GM18526 (cell line): ENCODE results near the gene MRPL57.

Experiments used
- POLR2A ChIP-seq: IDR thresholded peaks from 3 replicates; pipeline ENCODE4 v1.6.1; 2011; ENCODE audit not compliant: insufficient read length; ENCODE audit errors: extremely low read depth

The MRPL57 gene

DNA sequence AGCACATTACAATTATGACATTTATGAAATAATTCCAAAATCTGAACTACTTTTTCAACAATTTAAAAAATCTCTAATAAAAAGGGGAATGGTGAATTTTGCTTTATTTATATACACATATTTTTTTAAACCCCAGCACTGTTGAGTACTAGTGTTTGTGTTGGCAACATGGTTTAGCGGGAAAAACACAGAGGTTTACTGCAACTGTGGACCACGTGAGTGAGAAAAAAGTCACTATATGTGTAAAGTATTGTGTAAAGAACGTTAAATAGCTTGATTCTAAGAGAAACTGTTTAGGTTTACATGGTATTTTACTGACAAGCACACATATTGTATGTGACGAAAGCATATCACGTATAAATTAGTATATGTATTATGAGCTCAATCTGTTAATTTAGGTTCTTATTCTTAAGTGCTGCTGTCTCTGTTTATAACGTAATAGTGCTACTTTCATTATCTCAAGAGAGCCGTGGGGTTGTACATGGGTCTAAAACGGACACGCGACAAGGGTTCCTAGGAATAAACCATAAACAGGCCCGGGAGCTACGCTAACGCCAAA, 723 bp upstream of the MRPL57 start:
- TF ChIP-seq POLR2A: no peak

DNA sequence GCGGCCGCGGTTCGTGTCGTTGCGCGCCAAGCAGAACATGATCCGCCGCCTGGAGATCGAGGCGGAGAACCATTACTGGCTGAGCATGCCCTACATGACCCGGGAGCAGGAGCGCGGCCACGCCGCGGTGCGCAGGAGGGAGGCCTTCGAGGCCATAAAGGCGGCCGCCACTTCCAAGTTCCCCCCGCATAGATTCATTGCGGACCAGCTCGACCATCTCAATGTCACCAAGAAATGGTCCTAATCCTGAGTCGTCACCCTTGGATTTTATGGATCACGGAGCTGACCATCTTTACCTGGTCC, 475 bp downstream of the MRPL57 start:
- TF ChIP-seq POLR2A: no peak

DNA sequence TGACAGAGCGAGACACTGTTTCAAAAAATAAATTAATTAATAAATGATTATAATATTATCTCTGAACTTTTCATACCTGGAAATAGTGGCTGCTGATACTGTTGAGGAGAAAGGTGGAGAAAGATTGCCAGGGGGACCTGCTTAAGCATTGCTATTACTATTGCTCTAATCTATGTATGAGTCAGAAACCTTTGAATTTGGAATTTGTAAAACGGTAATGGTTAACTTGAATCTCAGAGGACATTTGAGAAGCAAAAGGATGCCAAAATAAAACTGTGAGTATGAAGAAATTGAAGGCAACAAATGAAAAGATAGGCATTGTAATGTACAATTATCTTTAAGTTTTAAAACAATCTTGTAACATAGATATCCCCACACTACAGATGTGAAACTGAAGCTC, 5.2 kb downstream of the MRPL57 start:
- TF ChIP-seq POLR2A: no peak

DNA sequence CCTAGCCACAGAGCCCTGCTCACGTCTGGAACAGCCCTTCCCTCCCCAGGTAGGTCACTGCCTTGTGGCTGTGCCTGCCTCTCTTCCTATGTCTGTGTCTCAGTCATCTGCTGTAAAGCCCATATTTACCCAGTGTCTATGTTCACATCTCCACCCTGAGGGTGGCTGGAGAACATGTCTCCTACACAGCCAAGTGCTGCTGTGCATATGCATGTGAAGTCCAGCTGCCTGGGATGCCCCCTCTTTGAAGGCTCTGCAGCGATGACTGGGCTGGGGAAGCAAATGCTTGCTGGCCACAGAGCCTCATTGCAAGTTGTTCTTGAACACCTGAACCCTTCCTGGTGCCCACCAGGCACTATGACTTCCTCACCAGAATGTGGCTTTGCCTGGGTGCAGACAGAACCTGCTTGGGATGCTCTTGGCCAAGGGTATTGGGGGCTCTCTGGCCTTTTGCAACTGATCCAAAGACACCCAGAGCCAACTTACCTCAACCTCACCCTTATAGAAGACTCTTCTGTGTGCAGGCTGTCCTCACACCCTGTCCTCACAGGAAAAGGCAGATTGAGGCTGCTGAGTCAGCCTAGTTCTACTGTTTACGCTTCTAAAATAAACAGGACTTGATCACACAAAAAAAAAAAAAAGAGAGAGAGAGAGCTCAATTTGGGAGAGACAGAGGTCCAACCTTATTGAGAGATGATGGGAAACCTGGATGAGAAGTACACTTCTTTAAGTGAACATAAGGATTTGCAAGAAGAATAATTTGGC, 26.5 kb downstream of the MRPL57 start:
- TF ChIP-seq POLR2A: no peak

DNA sequence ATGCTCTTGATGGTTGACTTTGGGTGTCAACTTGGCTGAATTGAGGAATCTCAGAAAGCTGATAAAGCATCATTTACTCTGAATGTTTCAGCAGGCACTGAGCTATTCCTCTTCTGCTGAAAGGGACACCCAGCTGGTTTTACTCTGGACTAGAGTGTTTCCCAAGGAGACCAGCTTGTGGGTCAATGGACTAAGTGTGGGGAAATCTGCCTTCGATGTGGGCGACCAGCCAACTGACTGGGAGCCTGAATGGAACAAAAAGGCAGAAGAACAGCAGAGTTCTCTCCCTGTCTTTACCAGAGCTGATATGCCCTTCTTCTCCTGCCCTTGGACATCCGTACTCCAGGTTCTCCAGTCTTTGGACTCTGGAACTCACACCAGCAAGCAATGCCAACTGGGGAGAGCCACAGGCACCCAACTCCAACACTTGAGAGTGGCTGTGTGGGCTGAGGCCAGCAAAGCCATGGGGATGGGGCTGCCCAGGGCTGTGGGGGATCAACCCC, 32.2 kb downstream of the MRPL57 start:
- TF ChIP-seq POLR2A: no peak

DNA sequence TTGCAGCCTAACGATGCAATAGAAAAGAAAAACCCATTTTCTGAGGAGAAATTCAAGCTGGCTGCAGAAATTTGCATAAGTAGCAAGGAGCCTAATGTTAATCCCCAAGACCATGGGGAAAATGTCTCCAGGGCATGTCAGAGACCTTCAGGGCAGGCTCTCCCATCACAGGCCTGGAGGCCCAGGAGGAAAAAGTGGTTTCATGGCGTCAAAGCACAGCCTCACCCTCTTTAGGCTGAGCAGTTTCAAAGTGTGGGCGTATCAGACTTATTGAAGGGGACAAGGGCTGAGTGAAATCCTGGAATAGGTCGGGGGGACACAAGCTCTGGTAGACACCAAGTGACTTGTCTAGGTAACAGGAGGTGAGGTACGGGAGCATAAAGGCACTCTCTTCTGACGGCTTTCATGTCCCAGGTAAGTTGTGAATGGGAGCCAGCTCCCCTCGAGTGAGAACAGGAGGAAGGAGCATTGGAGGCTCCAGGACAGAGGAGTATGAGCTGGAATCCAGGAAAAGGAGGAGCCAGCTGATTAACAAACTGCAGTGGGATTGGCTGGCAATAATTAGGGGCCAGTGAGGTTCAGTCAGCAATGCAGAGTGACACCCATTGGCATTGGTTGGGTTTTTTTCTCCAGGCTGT, 35.8 kb downstream of the MRPL57 start:
- no peak for TF ChIP-seq POLR2A

DNA sequence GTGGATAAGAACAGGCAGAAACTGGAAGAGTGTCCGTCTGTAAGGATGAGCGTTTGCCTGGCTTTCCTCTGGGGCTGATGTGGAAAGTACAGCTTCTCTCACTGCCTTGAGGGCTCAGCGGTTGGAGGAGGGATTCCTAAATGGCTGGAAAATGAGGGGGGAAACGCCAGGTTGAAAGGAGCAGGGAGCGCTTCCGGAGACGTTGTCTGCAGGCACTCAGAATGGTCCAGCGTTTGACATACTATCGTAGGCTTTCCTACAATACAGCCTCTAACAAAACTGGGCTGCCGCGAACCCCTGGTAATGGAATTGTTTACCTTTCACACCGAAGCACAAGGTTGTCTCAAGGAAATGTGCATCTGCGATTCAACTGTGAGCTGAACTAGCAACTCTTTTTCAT, 39.9 kb downstream of the MRPL57 start:
- TF ChIP-seq POLR2A: no peak

DNA sequence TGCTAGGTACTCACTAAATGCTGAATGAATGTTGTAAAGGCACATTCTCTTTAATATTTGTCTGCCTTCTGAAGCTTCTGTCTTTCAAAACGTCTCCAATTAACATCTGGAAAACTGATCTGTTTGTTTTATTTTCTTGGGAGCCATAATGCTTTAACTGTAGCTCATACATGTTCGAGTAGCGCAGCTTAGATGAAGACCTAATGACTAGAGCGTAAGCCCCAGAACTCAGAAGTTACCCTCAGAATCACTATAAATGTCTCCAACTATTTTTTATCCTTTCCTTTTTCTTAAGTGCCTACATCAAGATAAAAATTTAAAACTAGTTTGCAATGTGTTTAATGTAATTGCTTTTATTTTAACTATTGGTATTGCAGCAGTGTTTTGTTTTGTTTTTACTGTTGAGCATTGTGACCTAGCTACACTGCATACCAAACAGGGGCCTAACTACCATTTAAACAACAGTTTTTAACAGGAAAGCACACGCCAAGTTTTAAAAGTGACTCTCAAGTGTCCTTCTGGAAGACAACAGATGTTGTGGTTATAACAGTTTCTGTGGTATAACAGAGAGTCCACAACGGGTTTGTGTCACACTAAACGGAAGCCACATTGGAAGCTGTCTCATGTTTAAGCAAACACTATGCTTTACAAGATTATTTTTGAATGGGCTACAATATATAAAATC, 42.0 kb downstream of the MRPL57 start:
- no peak for TF ChIP-seq POLR2A

DNA sequence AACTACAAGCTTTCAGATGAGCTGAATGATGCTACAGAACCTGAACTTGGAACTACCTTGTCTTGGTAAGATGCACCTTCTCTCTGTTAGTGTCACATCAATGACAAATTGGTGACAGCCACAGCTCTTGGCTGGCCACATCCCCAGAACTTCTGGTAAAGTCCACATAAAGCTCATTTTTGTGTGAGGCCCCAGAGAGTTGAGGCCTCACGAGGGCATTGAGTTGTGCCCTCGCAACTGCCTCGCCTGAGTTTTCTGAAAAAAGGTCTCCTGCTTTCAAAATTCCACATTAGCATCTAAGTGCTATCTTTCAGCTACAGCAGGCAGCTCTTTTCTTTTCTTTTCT, 42.6 kb downstream of the MRPL57 start:
- no peak for TF ChIP-seq POLR2A

DNA sequence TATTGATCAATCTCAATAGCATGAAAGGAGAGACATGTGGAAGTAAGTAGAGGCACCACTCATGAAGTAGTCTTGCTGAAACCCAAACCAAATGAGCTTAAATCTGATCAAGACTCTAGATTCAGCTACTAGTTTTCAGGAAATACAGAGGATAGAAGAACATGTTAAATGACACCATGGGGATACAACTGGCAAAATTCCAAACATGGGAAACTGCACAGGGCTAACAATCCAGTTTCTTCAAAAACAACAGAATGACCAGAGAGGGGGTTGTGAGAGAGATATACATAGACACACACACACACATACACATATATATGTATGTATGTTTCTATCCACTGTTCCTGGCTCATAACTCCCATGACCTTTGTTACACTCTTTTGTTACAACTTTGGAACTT, 44.8 kb downstream of the MRPL57 start:
- no peak for TF ChIP-seq POLR2A

DNA sequence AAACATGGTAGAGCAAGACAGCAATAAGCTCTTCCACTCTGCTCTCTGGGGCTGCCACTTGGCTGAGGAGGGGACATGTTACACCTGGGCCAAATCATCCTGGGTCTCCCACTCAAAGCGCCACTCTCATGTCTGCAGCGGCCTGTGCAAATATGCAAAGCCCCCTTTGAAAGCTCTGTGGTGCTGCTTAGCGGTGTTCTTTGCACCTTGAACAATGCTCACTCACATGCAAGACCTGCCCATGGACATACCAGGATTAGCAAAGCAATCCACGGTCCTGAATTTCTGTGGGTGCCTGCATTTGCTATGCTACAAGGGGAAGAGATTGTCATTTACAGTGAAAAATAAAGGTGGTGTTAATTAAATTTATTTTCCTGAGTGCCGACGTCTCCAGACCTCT, 48.6 kb downstream of the MRPL57 start:
- no peak for TF ChIP-seq POLR2A

DNA sequence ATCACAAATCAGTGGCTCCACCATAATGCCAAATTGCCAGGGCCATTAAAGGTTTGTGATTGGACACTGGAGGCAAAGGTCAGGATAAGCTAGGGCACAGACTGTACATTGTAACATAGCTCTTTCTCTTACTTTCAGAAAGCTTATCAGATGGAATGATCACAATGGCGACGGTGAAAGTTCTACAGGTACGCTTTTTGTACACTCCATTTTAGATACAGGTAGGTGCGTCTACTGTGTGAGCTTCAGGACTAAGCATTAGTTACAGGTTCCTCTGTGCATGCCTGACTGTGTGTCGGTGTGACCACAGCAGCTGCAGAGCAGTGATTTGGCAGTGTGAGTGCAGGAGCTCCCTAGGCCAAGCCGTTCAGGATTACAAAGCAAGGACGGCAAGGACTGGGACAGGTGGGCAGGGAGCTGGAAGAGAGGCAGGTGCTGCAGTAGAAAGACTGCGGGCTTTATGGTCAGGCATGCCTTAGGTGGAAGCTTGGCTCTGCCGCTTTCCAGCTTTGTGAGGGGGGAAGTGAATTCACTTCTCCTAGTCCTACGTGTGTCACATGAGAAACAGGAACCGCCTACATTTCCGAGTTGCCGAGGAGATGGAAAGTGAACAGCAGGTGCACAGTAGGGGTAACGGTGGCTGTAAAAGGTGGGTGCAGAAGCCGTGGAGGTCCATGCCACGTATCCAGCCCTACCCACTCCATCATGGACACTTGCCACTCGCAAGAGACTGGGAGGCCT, 49.6 kb downstream of the MRPL57 start:
- TF ChIP-seq POLR2A: no peak

DNA sequence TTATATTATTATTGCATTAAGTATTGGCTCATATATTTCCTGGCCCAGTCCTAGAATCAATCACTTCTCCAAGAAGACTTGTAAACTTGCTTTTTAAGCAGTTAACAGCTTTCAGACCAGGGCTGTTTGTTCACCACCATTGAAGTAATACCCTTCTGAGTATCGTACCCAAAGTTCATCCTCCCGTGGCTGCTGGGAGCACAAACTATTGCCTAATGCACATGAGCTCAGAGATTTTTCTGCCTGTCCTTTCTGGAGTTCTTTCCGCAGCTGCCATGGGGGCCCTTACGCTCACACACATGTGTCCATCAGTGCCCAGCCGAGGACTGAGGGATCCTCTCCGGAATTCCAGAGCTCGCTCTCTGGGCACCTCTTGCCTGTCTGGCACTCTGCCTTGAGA, 51.5 kb downstream of the MRPL57 start:
- TF ChIP-seq POLR2A: no peak
